Vagina (tissue), 2 donors: ENCODE results near the gene PPP6R2. TPM values are rescaled to one million over a fixed set of nuclear protein-coding genes. Genes with fewer than 3 reads are reported as not detected.

Experiments used
- DNase-seq, 2 donors: peaks; one replicate each; pipeline ENCODE4 v3.0.0-alpha.2; 2017; ENCODE audit errors: extremely low spot score in 2 of 2
- H3K27ac ChIP-seq: fragments of 200-600 bp; sonication (generic); one replicate; pipeline ENCODE4 v1.5.1; 2019
- H3K27me3 ChIP-seq: fragments of 200-600 bp; sonication (generic); one replicate; pipeline ENCODE4 v1.5.1; 2019
- H3K36me3 ChIP-seq, 2 donors: fragments of 200-600 bp; sonication (generic); one replicate each; pipeline ENCODE4 v1.5.1; 2017 to 2019
- H3K4me1 ChIP-seq: fragments of 200-600 bp; sonication (generic); one replicate; pipeline ENCODE4 v1.5.1; 2019
- H3K4me3 ChIP-seq, 2 donors: fragments of 200-600 bp; sonication (generic); 1 replicate in 1 of 2; 2 replicates in 1 of 2; pipeline ENCODE4 v1.5.1; 2016 to 2019
- H3K9me3 ChIP-seq: fragments of 200-600 bp; sonication (generic); one replicate; pipeline ENCODE4 v1.5.1; 2019
- POLR2A ChIP-seq, 2 donors: fragments of 450-650 bp; IDR thresholded peaks; one replicate each; pipeline ENCODE4 v1.6.1; 2017; ENCODE audit warnings: antibody characterized with exemption in 2 of 2, mild to moderate bottlenecking in 2 of 2, moderate library complexity in 2 of 2
- POLR2AphosphoS5 ChIP-seq, 2 donors: sonication (generic); formaldehyde crosslinking; IDR thresholded peaks; one replicate each; pipeline ENCODE4 v1.9.0; 2017; ENCODE audit warnings: antibody characterized with exemption in 2 of 2, mild to moderate bottlenecking in 2 of 2, low read depth in 1 of 2; ENCODE audit not compliant: insufficient read depth in 1 of 2
- intact Hi-C: fragments of 100-400 bp; cut with DNase I; formaldehyde crosslinking; loops from one replicate; pipeline ENCODE4 v1.15.1; 2023
- total RNA-seq: library from RNA; depleted of rRNA; stranded (reverse); fragments of >200 nt; gene quantifications from one replicate; pipeline ENCODE4 v1.2.3, GENCODE V29; 2016
- TF ChIP-seq, protein P1 (sequence below), 3 experiments: fragments of 450-650 bp in 2 of 3; fragments of 200-600 bp in 1 of 3; sonication (generic) in 1 of 3; IDR thresholded peaks; one replicate each; pipeline ENCODE4 v1.5.1; 2017 to 2019; ENCODE audit warnings: antibody characterized with exemption in 3 of 3, mild to moderate bottlenecking in 2 of 3, moderate library complexity in 2 of 3

Gene PPP6R2
- total RNA-seq, 1 donor from 2014 or later: 49.1 TPM

DNA sequence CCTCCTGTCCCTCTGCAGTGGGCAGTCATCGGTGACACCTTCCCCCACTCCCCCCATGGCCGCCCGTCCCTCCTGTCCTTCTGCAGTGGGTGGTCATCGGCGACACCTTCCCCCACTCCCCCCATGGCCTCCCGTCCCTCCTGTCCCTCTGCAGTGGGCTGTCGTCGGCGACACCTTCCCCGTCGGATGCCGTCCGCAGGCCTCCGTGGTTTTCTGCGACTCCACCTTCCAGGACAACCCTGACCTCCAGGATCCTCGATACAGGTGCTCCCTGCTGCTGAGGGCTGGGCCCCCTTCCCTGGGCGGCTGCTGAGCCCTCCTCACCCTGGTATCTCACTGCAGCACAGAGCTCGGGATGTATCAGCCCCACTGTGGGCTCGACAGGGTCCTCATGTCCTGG, 145.8 kb downstream of the PPP6R2 start:
- H3K4me1 ChIP-seq: no peaks in the 10 kb centered on the region

DNA sequence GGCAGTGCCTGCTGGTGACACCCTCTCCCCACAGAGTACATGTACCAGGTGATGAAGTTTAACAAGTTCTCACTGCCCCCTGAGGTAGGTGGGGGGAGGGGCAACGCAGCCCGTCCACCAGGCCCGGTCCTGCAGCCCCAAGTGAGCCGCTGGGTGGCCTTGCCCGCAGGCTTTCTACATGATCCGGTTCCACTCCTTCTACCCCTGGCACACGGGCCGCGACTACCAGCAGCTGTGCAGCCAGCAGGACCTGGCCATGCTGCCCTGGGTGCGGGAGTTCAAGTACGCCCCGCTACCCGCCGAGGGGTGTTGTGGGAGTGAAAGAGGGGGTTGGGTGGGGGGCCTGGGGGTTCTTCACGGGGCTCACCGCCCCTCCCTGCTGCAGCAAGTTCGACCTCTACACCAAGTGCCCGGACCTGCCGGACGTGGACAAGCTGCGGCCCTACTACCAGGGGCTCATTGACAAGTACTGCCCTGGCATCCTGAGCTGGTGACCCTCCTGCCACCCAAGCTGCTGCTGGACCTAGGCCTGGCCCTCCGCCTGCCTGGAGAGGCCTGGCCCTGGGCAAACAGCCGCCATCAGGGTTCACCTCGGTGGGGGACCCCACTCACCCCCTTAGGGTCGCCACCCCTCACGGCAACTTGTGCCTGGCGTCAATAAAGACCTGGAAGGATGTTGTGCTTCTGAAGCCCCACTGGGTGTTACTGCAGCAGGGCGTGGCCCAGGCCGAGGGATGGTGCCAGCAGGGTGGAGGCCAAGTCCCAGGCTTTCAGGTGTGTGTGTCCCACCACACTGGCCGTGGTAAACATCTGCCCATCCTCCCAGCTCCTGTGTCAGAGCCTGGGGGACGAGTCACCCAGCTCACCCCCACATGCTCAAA, 146.5 kb downstream of the PPP6R2 start:
- Histone ChIP-seq H3K27me3 (no peaks in the 10 kb centered on the region), H3K36me3 (no peaks in the 10 kb centered on the region), H3K27ac (no peak overlapping the region), H3K4me3 (no peak overlapping the region), H3K9me3 (no peaks in the 10 kb centered on the region), H3K4me1 (no peaks in the 10 kb centered on the region)
- TF ChIP-seq POLR2AphosphoS5 (IDR thresholded peaks at IDR 0.05; ENCODE audit: insufficient read depth in 1 of 2, low read depth in 1 of 2) (no peak), POLR2A (IDR thresholded peaks at IDR 0.05) (no peak)
- TF ChIP-seq, protein P1, sequence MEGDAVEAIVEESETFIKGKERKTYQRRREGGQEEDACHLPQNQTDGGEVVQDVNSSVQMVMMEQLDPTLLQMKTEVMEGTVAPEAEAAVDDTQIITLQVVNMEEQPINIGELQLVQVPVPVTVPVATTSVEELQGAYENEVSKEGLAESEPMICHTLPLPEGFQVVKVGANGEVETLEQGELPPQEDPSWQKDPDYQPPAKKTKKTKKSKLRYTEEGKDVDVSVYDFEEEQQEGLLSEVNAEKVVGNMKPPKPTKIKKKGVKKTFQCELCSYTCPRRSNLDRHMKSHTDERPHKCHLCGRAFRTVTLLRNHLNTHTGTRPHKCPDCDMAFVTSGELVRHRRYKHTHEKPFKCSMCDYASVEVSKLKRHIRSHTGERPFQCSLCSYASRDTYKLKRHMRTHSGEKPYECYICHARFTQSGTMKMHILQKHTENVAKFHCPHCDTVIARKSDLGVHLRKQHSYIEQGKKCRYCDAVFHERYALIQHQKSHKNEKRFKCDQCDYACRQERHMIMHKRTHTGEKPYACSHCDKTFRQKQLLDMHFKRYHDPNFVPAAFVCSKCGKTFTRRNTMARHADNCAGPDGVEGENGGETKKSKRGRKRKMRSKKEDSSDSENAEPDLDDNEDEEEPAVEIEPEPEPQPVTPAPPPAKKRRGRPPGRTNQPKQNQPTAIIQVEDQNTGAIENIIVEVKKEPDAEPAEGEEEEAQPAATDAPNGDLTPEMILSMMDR (IDR thresholded peaks at IDR 0.05): no peak
- intact Hi-C loops: no loop called here
- no peak for DNase-seq

More for the DNA sequence above, 145.8 kb downstream of the PPP6R2 start:
- TF ChIP-seq POLR2AphosphoS5 (IDR thresholded peaks at IDR 0.05; ENCODE audit: insufficient read depth in 1 of 2, low read depth in 1 of 2): no peak
- TF ChIP-seq POLR2A (IDR thresholded peaks at IDR 0.05): no peak
- TF ChIP-seq, protein P1 (IDR thresholded peaks at IDR 0.05): no peak
- H3K4me3 ChIP-seq: no peak overlapping the region
- no peak overlapping the region for H3K27ac ChIP-seq
- no peaks in the 10 kb centered on the region for H3K9me3 ChIP-seq
- no peaks in the 10 kb centered on the region for H3K36me3 ChIP-seq
- no peaks in the 10 kb centered on the region for H3K27me3 ChIP-seq
- DNase-seq: no peak
- intact Hi-C loops: no loop called here

DNA sequence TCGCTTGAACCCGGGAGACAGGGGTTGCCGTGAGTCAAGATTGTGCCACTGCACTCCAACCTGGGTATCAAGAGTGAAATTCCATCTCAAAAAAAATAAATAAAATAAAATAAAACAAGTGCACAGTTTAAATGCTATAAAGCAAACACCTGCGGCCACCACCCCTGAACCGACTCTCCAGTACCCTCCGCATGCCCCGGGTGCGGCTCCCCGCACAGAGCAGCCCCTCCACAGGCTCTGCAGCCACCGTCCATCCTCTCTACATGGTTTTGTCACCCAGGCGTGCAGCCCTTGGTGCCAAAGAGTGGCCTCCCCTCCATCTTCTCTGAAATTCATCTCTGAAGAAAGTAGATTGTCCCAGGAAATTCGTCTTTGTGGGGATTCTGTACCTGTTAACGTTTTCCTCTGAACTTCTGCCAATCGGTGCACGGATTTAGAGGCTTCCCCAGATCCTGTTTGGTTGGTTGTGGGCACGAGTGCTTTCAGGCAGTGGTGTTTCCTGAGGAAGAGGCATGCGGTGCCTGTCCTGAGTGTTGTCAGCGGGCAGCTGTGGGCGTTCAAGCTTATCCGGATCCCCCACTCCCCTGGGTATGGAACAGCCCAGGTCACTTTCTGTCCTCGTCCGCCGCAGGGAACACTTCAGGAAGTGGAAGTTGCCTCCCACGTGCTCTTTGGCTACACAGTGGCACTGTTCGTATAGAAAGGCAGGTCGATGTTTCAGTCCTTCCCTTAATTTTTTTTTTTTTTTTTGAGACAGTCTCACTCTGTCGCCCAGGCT, 147.6 kb downstream of the PPP6R2 start:
- no peaks in the 10 kb centered on the region for H3K4me1 ChIP-seq
- no peaks in the 10 kb centered on the region for H3K36me3 ChIP-seq
- no peaks in the 10 kb centered on the region for H3K9me3 ChIP-seq
- no peak overlapping the region for H3K4me3 ChIP-seq
- TF ChIP-seq, protein P1 (IDR thresholded peaks at IDR 0.05): no peak
- no peak for TF ChIP-seq POLR2AphosphoS5 (IDR thresholded peaks at IDR 0.05; ENCODE audit: insufficient read depth in 1 of 2, low read depth in 1 of 2)
- no peak for TF ChIP-seq POLR2A (IDR thresholded peaks at IDR 0.05)
- intact Hi-C loops: no loop called here
- no peak for DNase-seq
- H3K27ac ChIP-seq: no peak overlapping the region
- H3K27me3 ChIP-seq: no peaks in the 10 kb centered on the region

Other genes with a start within 250 kb of the PPP6R2 start
- 4.2 TPM for gene PANX2, start 172.6 kb upstream of the PPP6R2 start, total RNA-seq
- gene TRABD, start 157.4 kb upstream of the PPP6R2 start, total RNA-seq: 40.3 TPM
- gene SELENOO, start 142.3 kb upstream of the PPP6R2 start, total RNA-seq: 39.0 TPM
- 45.4 TPM for gene TUBGCP6, start 98.3 kb upstream of the PPP6R2 start, total RNA-seq
- 29.2 TPM for gene HDAC10, start 92.1 kb upstream of the PPP6R2 start, total RNA-seq
- gene MAPK12, start 81.6 kb upstream of the PPP6R2 start, total RNA-seq: 15.0 TPM
- 7.4 TPM for gene MAPK11, start 72.9 kb upstream of the PPP6R2 start, total RNA-seq
- 180 TPM for gene PLXNB2, start 35.7 kb upstream of the PPP6R2 start, total RNA-seq
- gene DENND6B, start 16.3 kb upstream of the PPP6R2 start, total RNA-seq: 2.7 TPM
- 37.3 TPM for gene SBF1, start 131.7 kb downstream of the PPP6R2 start, total RNA-seq
- not detected for gene ADM2, start 138.2 kb downstream of the PPP6R2 start, total RNA-seq
- gene MIOX, start 143.5 kb downstream of the PPP6R2 start, total RNA-seq: not detected
- 57.0 TPM for gene LMF2, start 164.4 kb downstream of the PPP6R2 start, total RNA-seq
- 45.7 TPM for gene NCAPH2, start 164.9 kb downstream of the PPP6R2 start, total RNA-seq
- 25.0 TPM for gene SCO2, start 182.3 kb downstream of the PPP6R2 start, total RNA-seq
- 82.0 TPM for gene TYMP, start 186.7 kb downstream of the PPP6R2 start, total RNA-seq
- 0.49 TPM for gene KLHDC7B, start 202.6 kb downstream of the PPP6R2 start, total RNA-seq
- not detected for gene SYCE3, start 219.6 kb downstream of the PPP6R2 start, total RNA-seq
- 29.2 TPM for gene CPT1B, start 235.1 kb downstream of the PPP6R2 start, total RNA-seq
- 51.6 TPM for gene CHKB, start 239.5 kb downstream of the PPP6R2 start, total RNA-seq